HG02943 (cell line): ENCODE data around the gene EFNA2.

Source experiments
- ATAC-seq: cut with Tn5 transposase; IDR thresholded peaks from one replicate; pipeline ENCODE4 v1.9.1; 2021; ENCODE audit warnings: mild to moderate bottlenecking, low read depth, moderate library complexity; ENCODE audit not compliant: unreplicated experiment

The EFNA2 gene

DNA sequence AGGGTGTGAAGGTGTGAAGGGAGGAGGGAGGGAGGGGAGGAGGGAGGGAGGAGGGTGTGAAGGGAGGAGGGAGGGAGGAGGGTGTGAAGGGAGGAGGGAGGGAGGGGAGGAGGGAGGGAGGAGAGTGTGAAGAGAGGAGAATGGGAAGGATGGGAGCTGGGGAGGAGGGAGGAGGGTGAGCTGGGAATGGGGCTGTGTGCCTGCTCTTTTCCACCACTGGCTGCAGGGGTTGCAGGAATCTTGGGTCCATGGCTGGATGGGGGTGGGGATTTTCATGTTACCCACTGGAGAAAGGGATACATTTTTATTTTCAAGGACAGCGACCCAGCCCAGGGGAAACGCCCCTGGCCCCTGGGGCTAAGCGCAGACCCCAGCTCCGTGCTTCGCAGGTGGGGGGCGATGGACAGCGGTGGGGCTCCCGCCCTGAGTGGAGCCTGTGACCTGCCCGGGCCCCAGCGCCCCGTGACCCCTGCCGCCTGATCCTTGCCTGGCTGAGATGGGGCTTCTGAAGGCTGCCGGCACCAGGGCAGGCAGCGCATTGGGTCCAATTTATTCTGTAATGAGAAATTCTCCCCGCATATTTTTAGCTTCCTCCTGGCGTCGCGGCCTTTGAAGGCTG lies 3.0 kb upstream of the EFNA2 start:
- no peak for ATAC-seq

DNA sequence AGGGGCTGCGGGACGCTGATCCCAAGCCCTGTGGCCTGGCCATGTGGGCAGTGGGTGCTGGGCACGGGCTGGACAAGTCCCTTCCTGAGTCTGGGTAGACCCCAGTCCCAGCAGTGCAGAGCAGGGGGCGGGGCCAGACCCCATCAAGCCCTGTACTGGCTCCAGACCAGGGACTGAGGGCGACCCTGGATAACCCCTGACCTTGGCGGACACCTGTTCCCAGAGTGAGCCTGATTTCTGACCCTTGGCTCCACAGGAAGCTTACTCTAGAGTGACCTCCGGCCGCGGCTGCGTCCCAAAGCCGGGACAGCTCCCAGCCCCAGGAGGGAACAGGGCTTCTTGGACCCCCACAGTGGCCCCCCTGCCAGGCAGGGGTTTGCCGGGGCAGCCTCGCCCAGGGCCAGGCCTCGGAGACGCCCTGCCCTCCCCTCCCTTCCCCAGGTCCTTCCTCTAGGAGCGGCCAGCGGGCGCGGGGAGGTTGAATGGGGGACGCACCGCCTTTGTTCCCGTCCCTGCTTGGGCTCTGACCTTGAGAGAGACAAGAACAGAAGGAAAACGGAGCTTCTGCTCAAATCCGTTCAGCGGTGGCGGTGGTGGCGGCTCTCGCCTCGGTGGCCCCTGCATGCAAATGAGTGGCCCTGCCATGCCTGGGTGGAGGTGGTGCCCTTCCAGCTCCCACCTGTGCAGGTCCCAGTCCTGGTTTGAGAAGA lies 2.3 kb upstream of the EFNA2 start:
- no peak for ATAC-seq

DNA sequence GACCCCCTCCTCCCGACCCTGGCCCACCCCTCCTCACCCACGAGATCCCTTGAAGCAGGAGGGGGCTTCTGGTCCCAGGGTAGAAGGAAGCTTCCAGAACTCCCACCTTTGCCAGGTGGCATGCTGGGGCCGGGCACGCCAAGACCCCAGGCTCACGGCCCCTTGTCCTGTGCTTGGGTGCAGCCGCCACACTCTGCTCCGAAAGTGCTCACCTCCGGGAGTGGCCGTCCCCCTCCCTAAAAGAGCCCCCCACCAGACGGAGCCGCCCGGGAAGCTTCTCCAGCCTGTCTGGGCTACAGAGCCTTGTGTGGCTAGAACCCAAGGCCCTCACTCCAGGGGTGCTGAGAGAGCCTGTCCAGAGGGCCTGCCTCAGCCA lies 1.8 kb upstream of the EFNA2 start:
- ATAC-seq, result no peak

DNA sequence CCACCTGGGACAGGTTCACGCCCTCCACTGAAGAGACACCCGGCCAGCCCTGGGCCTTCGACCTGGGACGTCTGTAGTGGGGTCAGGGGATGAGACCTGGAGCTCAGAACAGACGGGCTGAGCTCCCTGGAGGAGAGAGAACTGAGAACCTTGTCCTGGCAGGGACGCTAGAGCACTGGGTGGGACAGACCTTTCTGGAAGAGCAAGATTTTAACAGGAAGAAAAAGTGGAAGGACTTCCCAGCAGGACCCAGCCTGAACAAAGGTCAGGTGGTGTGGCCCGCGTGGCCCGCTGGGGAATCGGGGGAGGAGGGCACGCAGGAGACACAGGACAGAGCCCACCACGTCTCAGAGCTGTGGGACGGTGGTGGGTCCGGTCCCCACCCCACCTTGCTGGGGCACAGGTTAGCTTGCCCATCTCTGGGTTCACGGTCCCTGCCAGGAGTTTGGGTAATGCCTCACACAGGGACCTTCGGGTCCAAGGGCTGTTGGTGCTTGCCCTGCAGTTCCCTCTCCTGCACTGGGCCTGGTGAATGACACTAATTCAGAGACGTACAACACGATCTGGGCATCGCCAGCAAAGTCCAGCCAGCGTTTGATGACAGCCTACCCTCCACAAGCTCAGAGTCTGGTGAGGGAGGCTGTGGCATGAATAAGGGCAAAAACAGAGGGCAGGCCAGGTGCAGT lies 1.2 kb upstream of the EFNA2 start:
- ATAC-seq, result no peak

DNA sequence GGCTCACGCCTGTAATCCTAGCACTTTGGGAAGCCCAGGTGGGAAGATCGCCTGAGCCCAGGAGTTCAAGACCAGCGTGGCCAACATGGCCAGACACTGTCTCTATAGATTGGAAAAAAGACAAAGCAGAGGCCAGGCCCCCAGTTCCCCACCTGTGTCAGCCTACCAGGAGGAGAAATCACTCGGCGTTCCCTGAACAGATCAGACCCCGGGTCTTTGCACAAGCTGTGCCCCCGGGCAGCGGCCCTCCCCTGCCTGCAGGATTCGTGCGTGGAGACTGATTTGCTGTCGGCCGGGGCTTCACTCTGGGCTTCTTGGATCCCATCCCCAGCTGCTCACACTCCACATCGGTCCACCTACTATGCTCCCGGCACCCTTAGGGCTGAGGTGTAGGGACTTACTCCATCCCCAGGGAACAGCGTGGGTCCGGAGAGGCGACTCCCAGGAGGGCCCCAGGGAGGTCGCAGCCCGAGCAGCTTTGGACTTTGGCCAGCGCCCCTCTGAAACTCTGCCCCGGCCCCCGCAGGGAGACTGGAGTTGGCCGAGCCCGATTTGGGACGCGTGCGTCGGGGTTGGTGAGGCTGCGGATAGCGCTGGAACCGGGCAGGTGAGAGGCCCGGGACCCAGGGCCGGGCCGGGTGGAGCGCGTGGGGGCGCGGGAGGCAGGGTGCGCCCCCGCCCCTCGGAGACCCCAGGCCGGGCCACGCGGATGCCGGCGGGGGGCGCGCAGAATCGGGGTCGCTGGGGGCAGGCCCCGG lies 515 bp upstream of the EFNA2 start:
- ATAC-seq, result no peak

DNA sequence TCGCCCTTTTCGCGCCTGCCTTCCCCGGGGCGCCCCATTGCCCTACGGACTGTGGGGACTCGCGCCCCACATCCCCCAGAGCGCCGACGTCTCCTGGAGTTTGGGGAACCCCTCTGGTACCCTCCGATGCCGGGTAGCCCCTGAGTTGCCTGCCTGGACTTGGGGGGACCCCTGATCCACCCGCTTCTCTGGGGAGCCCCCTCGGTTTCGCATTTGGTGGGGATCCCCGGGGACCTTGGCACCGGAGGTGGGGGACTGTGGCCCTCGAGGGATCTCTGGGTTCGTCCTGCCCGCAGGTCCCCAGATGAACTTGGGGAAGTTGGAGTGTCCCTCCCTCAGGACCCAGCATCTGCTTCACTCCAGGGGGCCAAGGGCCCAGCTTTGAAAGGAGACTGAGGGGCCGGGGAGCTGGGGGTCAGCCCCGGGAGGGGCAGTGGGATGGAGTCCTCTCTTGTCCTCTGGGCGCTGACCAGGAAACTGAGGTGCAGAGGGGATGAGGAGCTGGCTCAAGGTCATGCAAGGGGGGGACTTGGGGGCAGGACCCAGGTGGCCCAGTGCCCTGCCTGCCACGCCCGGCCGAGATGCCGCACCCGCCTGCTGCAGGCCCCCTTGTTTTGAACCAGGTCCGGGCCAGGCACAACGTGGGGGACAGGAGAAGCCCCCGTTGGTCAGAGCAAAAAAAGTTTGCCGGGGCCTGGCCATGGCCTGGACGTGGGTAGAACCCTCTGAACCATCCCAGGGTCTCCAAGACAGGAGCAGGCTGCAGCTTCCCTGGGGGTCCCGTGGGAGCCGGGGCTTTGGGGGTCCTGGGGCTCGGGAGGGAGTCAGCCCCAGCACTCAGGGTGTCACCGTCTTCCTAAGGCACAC lies 1.0 kb downstream of the EFNA2 start:
- no peak for ATAC-seq

DNA sequence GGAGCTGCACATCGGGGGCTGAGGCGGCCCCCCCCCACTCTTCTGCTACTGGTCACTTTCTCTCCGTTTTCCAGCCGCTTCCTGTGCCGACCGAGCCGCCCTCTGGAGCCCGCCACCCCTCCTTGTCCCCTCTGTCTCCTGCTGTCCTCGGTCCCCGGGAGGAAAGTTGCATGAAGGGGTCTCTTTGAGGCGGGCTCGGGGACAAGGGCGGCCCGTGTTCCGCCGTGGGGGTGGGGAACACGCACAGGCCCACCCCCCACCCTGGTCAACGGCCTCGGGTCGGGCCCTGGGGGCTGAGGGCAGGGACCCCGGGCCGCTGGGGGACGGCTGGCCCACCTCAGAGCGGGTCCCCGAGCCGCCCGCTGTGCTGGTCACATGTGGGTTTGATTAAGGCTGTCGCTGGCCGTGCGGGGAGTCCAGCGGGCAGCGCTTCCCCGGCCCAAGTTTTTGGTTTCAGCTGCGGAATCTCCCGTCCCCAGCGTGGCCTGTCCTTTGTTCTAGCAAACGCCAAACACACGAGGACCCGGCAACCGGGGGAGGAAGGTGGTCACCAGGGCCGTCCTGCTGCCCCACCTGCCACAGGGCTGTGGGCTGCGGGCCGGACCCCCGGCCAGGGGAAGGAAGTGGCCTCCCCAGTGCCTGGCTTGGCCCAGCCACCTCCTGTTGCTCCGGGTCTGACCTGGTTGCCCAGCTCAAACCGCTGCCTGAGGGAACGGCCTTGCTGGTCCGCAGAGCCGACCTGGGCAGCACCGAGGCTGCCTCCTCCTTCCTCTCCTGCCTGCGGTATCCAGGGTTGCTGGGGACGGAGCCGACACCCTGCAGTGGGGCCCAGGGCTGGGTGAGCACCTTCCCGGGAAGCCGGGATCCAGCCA lies 1.9 kb downstream of the EFNA2 start:
- ATAC-seq, result no peak

DNA sequence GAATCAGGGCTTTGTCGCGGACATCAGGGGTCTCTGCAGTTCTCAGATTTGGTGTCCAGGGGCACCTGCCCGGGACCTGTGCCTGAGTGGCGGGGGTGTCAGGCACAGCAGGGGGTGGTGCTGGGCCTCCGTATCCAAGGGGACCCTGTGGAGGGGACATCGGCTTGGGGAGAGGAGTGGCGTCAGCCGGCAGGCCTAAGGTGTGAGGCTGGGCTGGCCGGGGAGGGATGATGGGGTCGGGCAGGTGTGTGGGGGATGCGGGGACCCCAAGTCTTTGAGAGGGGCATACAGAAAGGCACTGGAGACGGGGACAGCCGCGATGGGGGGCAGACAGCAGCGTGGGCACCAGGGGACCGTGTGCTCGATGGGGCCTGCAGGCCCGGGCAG lies 2.5 kb downstream of the EFNA2 start:
- ATAC-seq, result no peak

DNA sequence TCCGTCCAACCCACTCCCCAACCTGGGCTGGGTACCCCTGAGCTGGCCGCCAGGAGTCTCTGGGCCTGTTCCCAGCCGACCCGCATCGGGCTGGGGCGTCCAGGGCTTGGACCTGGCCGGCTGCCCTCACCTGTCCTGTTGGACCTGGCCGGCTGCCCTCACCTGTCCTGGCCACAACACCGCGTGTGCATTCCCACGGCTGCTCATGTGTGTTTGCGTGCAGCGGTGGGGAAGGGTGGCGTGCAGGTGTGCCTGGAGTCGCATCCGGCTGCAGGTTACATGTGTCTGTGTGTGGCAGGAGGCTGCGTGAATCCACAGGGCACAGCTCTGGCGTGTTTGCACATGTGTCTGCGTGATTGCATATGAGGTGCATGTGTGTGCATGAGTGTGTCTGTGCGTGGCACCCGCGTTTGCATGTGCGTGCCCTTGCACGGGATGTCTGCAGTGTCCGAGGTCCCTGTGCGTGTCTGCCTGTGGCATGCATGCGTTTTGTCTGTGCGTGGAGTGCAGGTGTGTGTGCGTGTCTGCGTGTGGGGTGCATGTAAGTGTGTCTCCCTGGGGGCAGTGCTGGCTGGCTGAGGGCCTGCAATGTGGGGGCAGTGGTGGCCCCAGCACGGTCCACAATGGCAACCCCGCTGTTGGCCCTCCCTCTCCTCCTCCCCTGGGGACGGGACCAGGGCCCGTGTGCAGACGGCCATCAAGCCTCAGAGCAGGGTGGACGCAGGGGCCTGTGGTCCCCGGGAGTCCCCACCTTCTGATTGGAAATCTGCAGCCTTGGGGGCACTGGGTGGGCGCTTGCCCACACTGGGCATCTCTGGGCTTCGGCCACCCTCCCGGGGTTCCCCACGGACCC lies 3.4 kb downstream of the EFNA2 start:
- no peak for ATAC-seq

DNA sequence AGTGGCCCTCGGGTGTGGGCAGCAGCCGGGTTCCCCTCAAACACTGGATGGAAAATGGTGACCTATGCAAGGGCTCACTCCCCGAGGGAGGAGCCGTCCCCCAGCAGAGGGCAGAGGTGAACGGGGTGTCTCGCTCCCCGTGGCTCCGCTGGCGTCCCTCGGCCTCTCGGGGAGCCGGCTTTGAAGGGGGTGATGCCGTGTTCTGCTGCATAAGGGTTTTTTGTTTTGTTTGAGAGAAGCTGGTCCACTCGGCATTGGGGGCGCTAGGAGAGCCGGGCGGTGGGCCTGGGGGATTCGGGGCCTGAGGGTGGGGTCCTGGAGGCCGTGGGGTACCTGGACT lies 4.0 kb downstream of the EFNA2 start:
- no peak for ATAC-seq

DNA sequence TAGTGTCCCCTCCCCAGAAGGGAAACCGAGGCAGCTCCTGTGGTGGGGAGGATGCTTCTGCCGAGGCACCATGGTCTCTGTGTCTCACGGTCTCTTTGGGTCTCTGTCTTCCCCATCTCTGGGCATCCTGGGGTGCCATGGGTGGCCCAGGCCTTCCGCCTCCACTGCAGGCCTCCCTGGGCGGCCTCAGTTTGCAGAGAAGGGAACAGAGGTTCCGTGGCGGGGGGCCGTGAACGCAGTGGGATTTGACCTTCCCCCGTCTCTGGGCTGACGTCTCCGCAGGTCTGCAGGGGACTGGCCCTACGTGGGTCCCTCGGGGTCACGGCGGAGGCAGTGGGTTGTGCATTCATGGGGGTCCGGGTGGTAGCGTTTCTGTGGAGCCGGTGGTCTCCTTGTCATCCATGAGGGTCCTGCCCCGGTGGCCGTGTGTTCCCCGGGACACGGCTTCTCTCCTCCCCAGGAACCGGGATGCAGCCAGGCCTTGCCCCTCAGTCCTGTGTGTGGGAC lies 4.6 kb downstream of the EFNA2 start:
- no peak for ATAC-seq

DNA sequence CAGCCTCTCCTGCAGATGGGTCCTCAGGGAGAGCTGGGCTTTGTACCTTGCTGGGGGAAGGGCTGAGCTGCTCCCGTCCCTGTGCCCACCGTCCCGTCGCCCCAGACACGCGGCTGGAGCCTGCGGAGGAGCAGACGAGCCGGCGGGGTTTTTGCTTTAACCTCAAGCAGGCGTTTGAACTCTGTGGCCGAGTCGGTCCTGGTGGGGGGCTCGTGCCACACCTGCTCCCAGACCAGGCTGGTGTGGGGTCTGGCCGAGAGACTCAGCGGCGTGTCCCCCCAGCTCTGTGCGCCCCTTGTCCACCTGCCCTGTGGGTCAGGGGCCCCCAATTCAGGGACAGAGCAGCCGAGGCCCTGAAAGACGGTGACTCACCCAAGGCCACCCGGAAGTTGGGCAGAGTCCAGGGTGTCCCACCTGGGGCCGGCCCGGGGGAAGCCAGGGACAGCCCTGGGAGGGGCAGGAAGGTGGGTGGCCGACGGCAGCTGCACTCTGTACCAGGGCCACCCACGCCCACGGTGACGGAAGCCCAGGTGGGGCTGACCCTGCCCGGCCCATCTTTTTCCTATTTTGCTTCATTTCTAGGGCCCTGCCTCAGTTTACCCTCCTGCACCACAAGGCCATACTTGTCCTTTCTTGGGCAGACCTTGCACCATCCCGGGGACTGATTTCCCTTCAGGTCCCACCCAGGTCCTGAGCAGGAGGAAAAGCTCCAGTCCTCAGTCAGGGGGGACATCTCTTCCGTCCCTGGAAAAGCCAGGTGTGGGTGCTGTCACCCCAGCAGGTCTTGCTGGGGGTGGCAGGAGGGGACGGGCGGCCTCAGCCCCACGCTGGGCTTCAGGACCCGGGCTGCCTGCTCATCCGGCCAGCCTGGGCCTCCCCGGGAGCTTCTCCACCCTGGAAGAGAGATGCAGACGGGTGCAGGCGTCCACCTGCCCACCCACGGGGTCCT lies 5.3 kb downstream of the EFNA2 start:
- no peak for ATAC-seq

DNA sequence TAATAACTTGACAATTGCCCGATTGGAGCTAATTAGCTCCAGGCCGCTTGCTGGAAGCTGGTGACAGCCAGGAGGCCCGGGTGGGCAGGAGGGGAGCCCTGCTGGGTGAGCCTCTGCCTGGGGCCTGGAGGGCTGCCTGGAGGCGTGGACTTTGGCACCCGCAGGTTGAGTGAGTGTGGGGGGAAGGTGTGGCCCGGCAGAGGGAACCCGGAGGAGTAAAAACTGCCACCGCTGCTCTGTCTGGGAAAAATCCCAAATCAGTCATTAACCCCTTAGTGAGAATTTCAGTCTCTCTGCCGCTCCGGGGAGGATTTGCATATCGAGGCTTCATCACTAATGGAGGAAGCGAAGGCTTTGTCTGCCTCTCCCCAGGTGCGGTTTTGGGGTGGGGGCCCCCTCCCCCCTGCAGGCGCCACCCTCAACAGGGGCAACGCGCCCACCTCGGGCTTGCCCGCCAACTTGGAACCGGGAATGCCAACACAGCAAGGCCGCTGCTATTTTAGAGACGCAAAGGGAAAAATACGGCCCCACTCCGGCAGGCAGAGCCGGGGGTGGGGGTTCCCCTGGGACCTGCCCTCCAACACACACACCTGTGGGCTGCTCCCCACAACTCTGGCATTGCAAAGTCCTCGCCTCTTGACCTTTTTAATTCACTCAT lies 6.2 kb downstream of the EFNA2 start:
- no peak for ATAC-seq

DNA sequence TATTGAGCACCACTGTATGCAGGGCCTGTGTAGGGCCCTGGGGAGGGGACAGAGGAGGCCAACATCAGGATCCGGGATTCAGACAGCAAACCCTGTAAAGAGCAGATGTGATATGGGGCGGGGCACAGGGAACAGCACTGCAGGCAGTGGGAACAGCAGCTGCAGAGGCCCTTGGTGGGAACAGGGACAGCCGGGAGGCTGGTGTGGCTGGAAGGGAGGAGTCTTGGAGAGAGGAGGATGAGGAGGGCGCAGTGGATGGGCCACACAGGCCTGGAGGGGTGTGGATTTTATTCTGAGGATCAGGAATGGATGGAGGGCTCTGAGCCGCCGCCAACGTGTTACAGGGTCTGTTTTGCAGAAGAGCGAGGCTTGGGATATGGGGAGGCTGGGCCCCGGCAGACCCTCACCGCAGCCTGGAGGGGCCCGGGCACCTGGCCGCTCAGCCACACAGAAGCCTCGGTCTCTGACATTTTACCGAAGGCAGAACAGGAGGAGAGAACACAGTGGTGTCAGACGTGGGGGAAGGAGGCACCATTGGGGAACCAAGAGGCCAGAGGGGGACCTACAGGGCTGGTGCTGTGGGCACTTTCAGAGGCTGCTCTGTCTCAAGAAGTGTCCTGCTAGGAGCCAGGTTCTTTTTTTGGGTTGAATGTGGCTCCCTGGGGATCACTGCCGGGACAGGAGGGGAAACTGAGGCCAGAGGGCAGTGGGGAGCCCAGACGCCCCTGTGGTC lies 6.9 kb downstream of the EFNA2 start:
- ATAC-seq, result no peak

DNA sequence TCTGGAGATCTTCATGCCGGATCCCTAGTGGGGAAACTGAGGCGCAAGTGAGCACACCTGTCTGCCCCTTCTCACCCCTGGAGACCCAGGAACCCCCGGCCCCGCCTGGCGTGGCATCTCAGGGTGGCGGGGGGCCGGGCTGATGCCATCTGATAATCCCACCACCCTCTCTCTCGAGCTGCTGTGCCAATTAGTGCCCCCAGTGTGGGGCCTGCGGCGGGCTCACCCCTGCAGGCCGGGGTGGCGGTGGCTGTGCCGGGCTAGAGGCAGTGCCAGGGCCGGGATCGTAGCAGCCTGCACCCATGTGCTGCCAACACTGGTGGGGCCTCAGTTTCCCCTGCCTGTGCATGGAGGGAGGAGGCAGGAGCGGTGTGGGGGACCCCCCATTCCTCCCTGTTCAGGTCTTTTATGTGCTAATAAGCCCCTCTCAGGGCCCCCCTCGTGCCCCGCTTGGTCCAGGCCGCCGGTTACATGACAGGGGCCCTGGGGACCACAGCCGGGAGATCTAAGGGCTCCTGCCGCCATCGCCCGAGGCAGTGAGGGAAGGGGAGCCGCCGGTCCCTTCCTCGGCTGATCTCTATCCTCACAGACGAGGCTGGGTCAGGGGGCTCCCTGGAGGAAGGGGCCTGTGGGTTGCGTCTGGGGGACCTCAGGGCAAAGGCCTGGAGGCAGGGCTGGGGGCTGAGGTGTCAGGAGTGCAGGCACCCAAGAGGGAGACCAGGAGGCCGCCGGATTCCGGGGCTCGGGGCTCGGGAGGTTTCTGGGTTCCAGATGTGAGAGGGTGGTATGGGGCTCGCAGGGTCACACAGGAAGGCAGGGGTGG lies 8.3 kb downstream of the EFNA2 start:
- no peak for ATAC-seq
